GM12878 (cell line): Measurements from ENCODE around the gene REEP1. TPM values are rescaled to one million over a fixed set of nuclear protein-coding genes. Genes with fewer than 3 reads are reported as not detected.
"Not testable (repeated sequence)": the region's sequence is repeated elsewhere in the genome, so short reads cannot be mapped to it uniquely, and the experiment has no call there.

Experiments
- ATAC-seq: fragments of 200-7000 bp; cut with Tn5 transposase; 3 replicates; pipeline ENCODE4 v1.9.1; 2020; ENCODE audit warnings: mild to moderate bottlenecking, moderate library complexity
- BruUV-seq: library from RNA; stranded (reverse); fragments of 400-500 nt; replicated peaks from 2 replicates; lab custom pipeline; 2021; lab: Mats Ljungman, UMichigan
- CTCF ChIA-PET: fragments of 300-600 bp; sonication (Branson Sonifier 250); formaldehyde crosslinking; extraction: SDS; loops from one replicate; lab custom pipeline; 2021; ENCODE audit warnings: inconsistent platforms; lab: Yijun Ruan, JAX
- POLR2A ChIA-PET: fragments of 350-600 bp; formaldehyde crosslinking; extraction: SDS; loops from one replicate; lab custom pipeline; 2021; ENCODE audit warnings: inconsistent platforms; lab: Charles Lee
- RAD21 ChIA-PET: fragments of 300-600 bp; sonication (Branson Sonifier 250); formaldehyde crosslinking; loops from one replicate; lab custom pipeline; 2023; ENCODE audit warnings: antibody characterized with exemption; ENCODE audit not compliant: unreplicated experiment; lab: Charles Lee
- SMC1A ChIA-PET: fragments of 300-600 bp; sonication (Branson Sonifier 250); formaldehyde crosslinking; loops from one replicate; lab custom pipeline; 2023; ENCODE audit not compliant: unreplicated experiment, uncharacterized antibody; lab: Charles Lee
- DNase-seq: peaks from one replicate; pipeline ENCODE4 v3.0.0-alpha.2; 2011; ENCODE audit warnings: low read depth, low spot score
- FAIRE-seq: peaks from 3 replicates; lab custom pipeline; 2011; peaks lifted over from hg19 to GRCh38; lab: Jason Lieb, UNC
- H2AFZ ChIP-seq: 2 replicates; pipeline ENCODE4 v1.6.0; 2011; ENCODE audit warnings: low read depth, low read length, control low read depth; ENCODE audit not compliant: control insufficient read depth
- H3K27ac ChIP-seq: 2 replicates; pipeline ENCODE4 v1.5.1; 2011; ENCODE audit warnings: control low read depth; ENCODE audit not compliant: control insufficient read depth, insufficient read depth
- H3K27me3 ChIP-seq, 2 experiments: replicated peaks in 1 of 2; 2 replicates each; pipeline versions ENCODE4 v1.6.0 to v1.6.1; 2011; ENCODE audit warnings: low read length in 1 of 2; ENCODE audit not compliant: control insufficient read depth in 2 of 2, insufficient read depth in 2 of 2
- H3K36me3 ChIP-seq, 2 experiments: 2 replicates each; pipeline ENCODE4 v1.5.1; 2011; ENCODE audit warnings: low read length in 1 of 2; ENCODE audit not compliant: control insufficient read depth in 2 of 2, insufficient read depth in 2 of 2
- H3K4me1 ChIP-seq: 2 replicates; pipeline ENCODE4 v1.6.1; 2011; ENCODE audit warnings: mild to moderate bottlenecking, low read length, moderate library complexity, mixed read lengths; ENCODE audit not compliant: control insufficient read depth, insufficient read depth
- H3K4me2 ChIP-seq: 2 replicates; pipeline ENCODE4 v1.6.0; 2011; ENCODE audit warnings: control low read depth; ENCODE audit not compliant: control insufficient read depth, insufficient read depth
- H3K4me3 ChIP-seq: fragments of 200-600 bp; sonication (generic); 2 replicates; pipeline ENCODE4 v1.5.1; 2016
- H3K79me2 ChIP-seq: 2 replicates; pipeline ENCODE4 v1.6.0; 2011; ENCODE audit warnings: low read length; ENCODE audit not compliant: control insufficient read depth, insufficient read depth
- H3K9ac ChIP-seq: 2 replicates; pipeline ENCODE4 v1.8.0; 2011; ENCODE audit warnings: low read length, control low read depth, mixed read lengths; ENCODE audit not compliant: control insufficient read depth, insufficient read depth
- H3K9me3 ChIP-seq: replicated peaks from 3 replicates; pipeline ENCODE4 v1.5.1; 2011; ENCODE audit warnings: mild to moderate bottlenecking, low read length; ENCODE audit not compliant: control insufficient read depth, insufficient read depth
- H4K20me1 ChIP-seq: 2 replicates; pipeline ENCODE4 v1.6.0; 2011; ENCODE audit not compliant: control insufficient read depth, insufficient read depth
- DPF2 ChIP-seq: fragments of 450-650 bp; IDR thresholded peaks from 2 replicates; pipeline ENCODE4 v1.6.1; 2017; ENCODE audit warnings: mild to moderate bottlenecking
- EGR1 ChIP-seq, 2 experiments: IDR thresholded peaks; 1 replicate in 1 of 2; 2 replicates in 1 of 2; pipeline ENCODE4 v1.6.1; 2011 to 2012; ENCODE audit warnings: low read depth in 2 of 2, low read length in 2 of 2, borderline replicate concordance in 1 of 2, mild to moderate bottlenecking in 1 of 2, moderate library complexity in 1 of 2
- NR2C1 ChIP-seq: fragments of 450-650 bp; IDR thresholded peaks from 2 replicates; pipeline ENCODE4 v1.6.1; 2017; ENCODE audit warnings: antibody characterized with exemption, mild to moderate bottlenecking, moderate library complexity
- PAX8 ChIP-seq: fragments of 450-650 bp; IDR thresholded peaks from 2 replicates; pipeline ENCODE4 v1.6.1; 2017; ENCODE audit warnings: mild to moderate bottlenecking, moderate library complexity
- PBX3 ChIP-seq: IDR thresholded peaks from 2 replicates; pipeline ENCODE4 v1.6.1; 2011; ENCODE audit warnings: mild to moderate bottlenecking, low read depth, low read length, moderate library complexity; ENCODE audit not compliant: insufficient replicate concordance
- POLR2A ChIP-seq: IDR thresholded peaks from 2 replicates; pipeline ENCODE4 v1.6.1; 2011; ENCODE audit warnings: low read depth, mild to moderate bottlenecking, low read length
- RCOR1 ChIP-seq: conservative IDR thresholded peaks from 2 replicates; pipeline ENCODE4 v1.6.1; 2012; ENCODE audit warnings: low read depth, low read length, improper control_type of control experiment
- SMARCA5 ChIP-seq: fragments of 450-650 bp; IDR thresholded peaks from 2 replicates; pipeline ENCODE4 v1.6.1; 2017; ENCODE audit warnings: mild to moderate bottlenecking
- SMC3 ChIP-seq: IDR thresholded peaks from 2 replicates; pipeline ENCODE4 v1.6.1; 2011; ENCODE audit warnings: low read length, improper control_type of control experiment, borderline replicate concordance
- TARDBP ChIP-seq: IDR thresholded peaks from 2 replicates; pipeline ENCODE4 v1.6.1; 2016; ENCODE audit warnings: borderline replicate concordance
- ZNF24 ChIP-seq: fragments of 450-650 bp; IDR thresholded peaks from 2 replicates; pipeline ENCODE4 v1.6.1; 2017; ENCODE audit warnings: antibody characterized with exemption, mild to moderate bottlenecking
- WGBS: methylation state at CpG from one replicate; pipeline ENCODE4 v1.1.6; 2016; ENCODE audit warnings: low lambda C conversion rate; ENCODE audit not compliant: insufficient replicate concordance, insufficient coverage; ENCODE audit errors: missing lambda C conversion rate; 5-methylcytosine and 5-hydroxymethylcytosine counted together
- in situ Hi-C: fragments of 300-500 bp; cut with MboI; formaldehyde crosslinking; loops from 9 replicates; pipeline ENCODE4 v1.14.3; 2018; ENCODE audit warnings: mixed read lengths
- intact Hi-C: fragments of 100-400 bp; cut with micrococcal nuclease; formaldehyde crosslinking; loops from one replicate; pipeline ENCODE4 v1.14.2; 2022; ENCODE audit not compliant: unreplicated experiment
- polyA plus RNA-seq, 11 experiments: library from polyadenylated mRNA; depleted of rRNA in 4 of 11; unstranded in 6 of 11; stranded (reverse) in 5 of 11; fragments of >200 nt; fragmentation: Nextera tagmentation in 4 of 11; fragmentation: Illumina TruSeq in 1 of 11; extraction: Ambion mirVana in 4 of 11; extraction: Trizol in 1 of 11; gene quantifications; 1 replicate in 1 of 11; 2 replicates in 10 of 11; pipeline versions ENCODE4 v1.2.1 to v1.2.3, GENCODE V29; 2011 to 2016; ENCODE audit warnings: inconsistent platforms in 2 of 11, missing spikeins in 2 of 11, low read depth in 1 of 11
- total RNA-seq, 4 experiments: library from RNA; depleted of rRNA in 3 of 4; stranded (reverse); fragments of >200 nt in 3 of 4; fragmentation: Illumina TruSeq in 1 of 4; extraction: Trizol in 1 of 4; gene quantifications; 2 replicates each; pipeline versions ENCODE4 v1.2.1 to v1.2.3, GENCODE V29; 2013 to 2021

The REEP1 gene
- total and polyA plus RNA-seq, 10 of the 15 experiments (the other 5 are each of a cell fraction or from before 2014, with no cell fraction given) = 0.02 to 0.30 (median 0.09) TPM; not detected in 1

- in situ Hi-C loops, BruUV-seq, ATAC-seq, DNase-seq, H3K27ac ChIP-seq, H3K9me3 ChIP-seq, H2AFZ ChIP-seq, intact Hi-C loops, FAIRE-seq, H4K20me1 ChIP-seq, H3K27me3 ChIP-seq, H3K36me3 ChIP-seq, H3K9ac ChIP-seq: not testable (repeated sequence)
- 91% methylated on average over 11 of the region's 11 CpGs for WGBS
- peak overlapping the region; percentile 69 for H3K4me2 ChIP-seq
- H3K79me2 ChIP-seq = peaks cover 41% of the 10 kb centered on the region
- CTCF ChIA-PET = interaction anchor here (0.6 to 3.4 kb wide), 5 partner anchors 12 to 453 kb away, joined by 3 to 15 read pairs (median 5); no protein-coding TSS in a partner anchor
- POLR2A ChIA-PET = interaction anchor here (0.5 to 1.1 kb wide), 2 partner anchors 72 to 374 kb away, joined by 3 to 4 read pairs; no protein-coding TSS in a partner anchor
- SMC1A ChIA-PET = interaction anchor here (1.3 to 2.7 kb wide), 4 partner anchors 11 to 75 kb away, joined by 3 to 12 read pairs (median 4); no protein-coding TSS in a partner anchor
- RAD21 ChIA-PET = interaction anchor here (1.3 to 1.4 kb wide), 2 partner anchors 16 to 25 kb away, joined by 3 read pairs; no protein-coding TSS in a partner anchor
- peaks cover 13% of the 10 kb centered on the region for H3K4me1 ChIP-seq
- H3K4me3 ChIP-seq = peak overlapping the region; percentile 83
Observed at GRCh38 chr2:86200564-86200963, 136.9 kb downstream of the REEP1 start.

GRCh38 chr2:86199834-86200177, 137.6 kb downstream of the REEP1 start:
- Histone ChIP-seq H3K4me3 (peak overlapping the region; percentile 83), H2AFZ (peak overlapping the region; percentile 97), H3K27me3 (no peaks in the 10 kb centered on the region), H3K9me3 (no peaks in the 10 kb centered on the region; the same call in 2 of the 3 replicates), H3K4me2 (peak overlapping the region; percentile 69), H3K9ac (peak overlapping the region; percentile 98), H3K27ac (peak overlapping the region; percentile 94), H3K36me3 (0 out of 4 replicates have a peak, but pooled peaks cover 0 to 6% of the 10 kb centered on the region in 2 experiments), H4K20me1 (no peaks in the 10 kb centered on the region), H3K4me1 (peaks cover 13% of the 10 kb centered on the region), H3K79me2 (peaks cover 47% of the 10 kb centered on the region)
- in situ Hi-C loops (no loop called here), intact Hi-C loops (loop anchor here (2.0 kb wide), 1 partner anchor 241 kb away; the partner anchor contains the start of gene KDM3A)
- BruUV-seq = TSS peak; percentile 87
- POLR2A ChIA-PET = interaction anchor here (0.7 to 1.5 kb wide), 2 partner anchors 21 to 45 kb away, joined by 3 read pairs; no protein-coding TSS in a partner anchor
- SMC1A ChIA-PET = interaction anchor here (0.6 to 1.5 kb wide), 5 partner anchors 16 to 76 kb away, joined by 3 to 4 read pairs (median 3); no protein-coding TSS in a partner anchor
- FAIRE-seq (no peak), DNase-seq (no peak), ATAC-seq (no peak)
- RAD21 ChIA-PET = interaction anchor here (1.4 kb wide), 1 partner anchor 26 kb away, joined by 3 read pairs; no protein-coding TSS in a partner anchor
- TF ChIP-seq EGR1 (IDR thresholded peaks at IDR 0.05; ENCODE audit: borderline replicate concordance in 1 of 2, low read depth in 2 of 2, low read length in 2 of 2) (no peak), PBX3 (no peak), ZNF24 (0 out of 2 replicates have a peak, but pooled peaks have one; percentile 3), NR2C1 (peak; percentile 44), PAX8 (0 out of 2 replicates have a peak, but pooled peaks have one; percentile 1), TARDBP (no peak), SMC3 (no peak), RCOR1 (no peak), DPF2 (0 out of 2 replicates have a peak, but pooled peaks have one; percentile 7), POLR2A (no peak), SMARCA5 (no peak)
- under 1% methylated on average over 8 of the region's 8 CpGs for WGBS
- CTCF ChIA-PET = interaction anchor here (0.6 to 3.4 kb wide), 5 partner anchors 10 to 454 kb away, joined by 3 to 15 read pairs (median 3); no protein-coding TSS in a partner anchor
